Psoas muscle (tissue), 8 donors: ENCODE data around the gene CDH20. TPM values are rescaled to one million over a fixed set of nuclear protein-coding genes. Genes with fewer than 3 reads are reported as not detected.

Source experiments
- ATAC-seq, 4 donors: fragments of 200-7000 bp; cut with Tn5 transposase; one replicate each; pipeline ENCODE4 v1.9.1; 2020; ENCODE audit warnings: moderate library complexity in 3 of 4, mild to moderate bottlenecking in 2 of 4
- DNase-seq, 2 donors: peaks; one replicate each; pipeline ENCODE4 v3.0.0-alpha.2; 2020
- H3K27ac ChIP-seq: fragments of 200-600 bp; one replicate; pipeline ENCODE4 v1.8.0; 2022
- H3K27me3 ChIP-seq, 3 donors: fragments of 200-600 bp in 1 of 3; one replicate each; pipeline versions ENCODE4 v1.6.1 to v1.8.0; 2013 to 2022; ENCODE audit warnings: low read length in 2 of 3, mild to moderate bottlenecking in 2 of 3, moderate library complexity in 1 of 3; ENCODE audit not compliant: insufficient read depth in 3 of 3
- H3K36me3 ChIP-seq, 2 donors: fragments of 200-600 bp in 1 of 2; one replicate each; pipeline versions ENCODE4 v1.6.1 to v1.8.0; 2013 to 2022; ENCODE audit warnings: low read depth in 1 of 2, mild to moderate bottlenecking in 1 of 2, moderate library complexity in 1 of 2; ENCODE audit not compliant: insufficient read depth in 1 of 2
- H3K4me1 ChIP-seq: fragments of 200-600 bp; one replicate; pipeline ENCODE4 v1.8.0; 2022
- H3K4me3 ChIP-seq: fragments of 200-600 bp; one replicate; pipeline ENCODE4 v1.8.0; 2022; ENCODE audit warnings: mild to moderate bottlenecking
- H3K9me3 ChIP-seq: fragments of 200-600 bp; one replicate; pipeline ENCODE4 v1.8.0; 2022
- CTCF ChIP-seq: fragments of 200-600 bp; IDR thresholded peaks from one replicate; pipeline ENCODE4 v1.8.0; 2022; ENCODE audit warnings: antibody characterized with exemption
- WGBS, 3 donors: extraction: QIAGEN DNeasy Blood & Tissue Kit; methylation state at CpG; one replicate each; pipeline versions ENCODE4 v1.1.6 to v1.1.7; 2013; 5-methylcytosine and 5-hydroxymethylcytosine counted together
- intact Hi-C, 2 donors: fragments of 100-400 bp; cut with DNase I; formaldehyde crosslinking; loops; one replicate each; pipeline versions ENCODE4 v1.11.0 to v1.14.2; 2022
- polyA plus RNA-seq, 3 donors: library from polyadenylated mRNA; stranded (reverse); fragments of 200-250 nt; gene quantifications; one replicate each; pipeline ENCODE4 v1.2.3, GENCODE V29; 2013
- total RNA-seq, 4 donors: library from RNA; stranded (reverse); fragmentation: NEBNext Ultra II Directional in 2 of 4; extraction: Animal tissue kit (Norgen Biotek cat#: 25700) in 2 of 4; gene quantifications; one replicate each; pipeline versions ENCODE4 v1.2.1 to v1.2.4, GENCODE V29; 2021 to 2023
- donor health status: healthy with polysubstance abuse.
- donor health status: DM: no; HTN: no; CAD: no; lungs with moderate emphysema.
- donor health status: Bipolar disorder and iron deficiency.
- donor health status: healthy.
- donor health status: DM: yes; HTN: yes; CAD: no.
- donor health status: DM: no; HTN: no; CAD: no.
- donor health status: DM: no; HTN: no; CAD: no.
- donor health status: DM: yes; HTN: yes; CAD: no.

The CDH20 gene
- total and polyA plus RNA-seq, 7 donors, result 0.10 to 16.3 (median 2.6) TPM

GRCh38 chr18:61335684-61336555 is 2.7 kb downstream of the CDH20 start:
- Histone ChIP-seq H3K27ac (no peak overlapping the region), H3K27me3 (peaks cover 0 to 24% (median 2%) of the 10 kb centered on the region in 3 donors), H3K4me3 (no peak overlapping the region), H3K4me1 (no peaks in the 10 kb centered on the region), H3K9me3 (no peaks in the 10 kb centered on the region), H3K36me3 (no peaks in the 10 kb centered on the region)
- peak in 1 of 4 donors; percentile 8 for ATAC-seq
- 16 to 33% (median 25%) methylated on average over 10 of the region's 10 CpGs for WGBS, 3 donors
- no peak for TF ChIP-seq CTCF
- DNase-seq, result no peak
- intact Hi-C loops, result no loop called here

GRCh38 chr18:61336766-61337165 is 3.5 kb downstream of the CDH20 start:
- DNase-seq, result no peak
- no peak overlapping the region for H3K27ac ChIP-seq
- 40 to 64% (median 43%) methylated on average over 6 of the region's 6 CpGs for WGBS, 3 donors

GRCh38 chr18:61337527-61337926 is 4.3 kb downstream of the CDH20 start:
- 74 to 83% (median 79%) methylated on average over 3 of the region's 3 CpGs for WGBS, 3 donors
- no peak overlapping the region for H3K4me3 ChIP-seq
- H3K9me3 ChIP-seq, result no peaks in the 10 kb centered on the region
- TF ChIP-seq CTCF, result no peak
- DNase-seq (no peak), ATAC-seq (no peak)
- no peaks in the 10 kb centered on the region for H3K36me3 ChIP-seq
- H3K27me3 ChIP-seq, result peaks cover 0 to 24% (median 2%) of the 10 kb centered on the region in 3 donors
- intact Hi-C loops, result no loop called here
- H3K27ac ChIP-seq, result no peak overlapping the region
- H3K4me1 ChIP-seq, result no peaks in the 10 kb centered on the region

More at GRCh38 chr18:61336766-61337165, 3.5 kb downstream of the CDH20 start:
- Histone ChIP-seq H3K27me3 (peaks cover 0 to 24% (median 2%) of the 10 kb centered on the region in 3 donors), H3K4me1 (no peaks in the 10 kb centered on the region), H3K9me3 (no peaks in the 10 kb centered on the region), H3K36me3 (no peaks in the 10 kb centered on the region), H3K4me3 (no peak overlapping the region)
- intact Hi-C loops, result no loop called here
- no peak for TF ChIP-seq CTCF
- ATAC-seq, result no peak

GRCh38 chr18:61340148-61340547 is 6.9 kb downstream of the CDH20 start:
- no peak overlapping the region for H3K27ac ChIP-seq
- DNase-seq (no peak), ATAC-seq (peak in 1 of 4 donors; percentile 68)
- intact Hi-C loops, result no loop called here
- no peaks in the 10 kb centered on the region for H3K36me3 ChIP-seq
- no peak overlapping the region for H3K4me3 ChIP-seq
- H3K27me3 ChIP-seq, result peaks cover 0 to 4% (median 2%) of the 10 kb centered on the region in 3 donors
- no peak for TF ChIP-seq CTCF
- H3K9me3 ChIP-seq, result no peaks in the 10 kb centered on the region
- WGBS, 3 donors, result 0% methylated on average over 1 of the region's 1 CpG
- no peaks in the 10 kb centered on the region for H3K4me1 ChIP-seq
